ENCODE data around the gene ODF4.

DNA sequence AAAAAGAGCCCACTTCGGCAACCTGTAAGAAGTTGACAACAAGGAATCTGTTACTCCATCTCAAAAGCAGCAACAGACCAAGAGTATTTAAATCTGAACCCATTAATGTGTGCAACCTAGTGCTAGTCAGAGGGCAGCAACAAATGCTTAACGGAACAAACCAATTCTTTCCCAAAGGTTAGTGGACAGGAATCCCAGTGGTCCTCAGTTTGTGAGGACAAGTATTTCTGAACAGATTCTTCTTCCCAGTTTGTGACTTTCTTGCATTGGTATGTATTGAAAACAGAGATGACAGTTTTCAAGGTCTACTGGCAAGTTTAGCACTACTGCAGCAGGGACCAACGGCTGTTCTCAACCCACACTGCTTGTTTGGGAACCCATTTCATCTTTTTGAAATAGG, 40.4 kb downstream of the ODF4 start:
- TF ChIP-seq KLF5 (IDR thresholded peaks at IDR 0.05; ENCODE audit: partially characterized antibody) = no peak
- TF ChIP-seq POLR2A (IDR thresholded peaks at IDR 0.05; ENCODE audit: low read depth, low read length) = no peak
- TF ChIP-seq, protein P1, sequence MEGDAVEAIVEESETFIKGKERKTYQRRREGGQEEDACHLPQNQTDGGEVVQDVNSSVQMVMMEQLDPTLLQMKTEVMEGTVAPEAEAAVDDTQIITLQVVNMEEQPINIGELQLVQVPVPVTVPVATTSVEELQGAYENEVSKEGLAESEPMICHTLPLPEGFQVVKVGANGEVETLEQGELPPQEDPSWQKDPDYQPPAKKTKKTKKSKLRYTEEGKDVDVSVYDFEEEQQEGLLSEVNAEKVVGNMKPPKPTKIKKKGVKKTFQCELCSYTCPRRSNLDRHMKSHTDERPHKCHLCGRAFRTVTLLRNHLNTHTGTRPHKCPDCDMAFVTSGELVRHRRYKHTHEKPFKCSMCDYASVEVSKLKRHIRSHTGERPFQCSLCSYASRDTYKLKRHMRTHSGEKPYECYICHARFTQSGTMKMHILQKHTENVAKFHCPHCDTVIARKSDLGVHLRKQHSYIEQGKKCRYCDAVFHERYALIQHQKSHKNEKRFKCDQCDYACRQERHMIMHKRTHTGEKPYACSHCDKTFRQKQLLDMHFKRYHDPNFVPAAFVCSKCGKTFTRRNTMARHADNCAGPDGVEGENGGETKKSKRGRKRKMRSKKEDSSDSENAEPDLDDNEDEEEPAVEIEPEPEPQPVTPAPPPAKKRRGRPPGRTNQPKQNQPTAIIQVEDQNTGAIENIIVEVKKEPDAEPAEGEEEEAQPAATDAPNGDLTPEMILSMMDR (IDR thresholded peaks at IDR 0.05 in 2 of 3, conservative IDR thresholded peaks at IDR 0.05 in 1 of 3; ENCODE audit: control insufficient read depth in 2 of 3, extremely low read depth in 1 of 3, insufficient read depth in 1 of 3, low read depth in 3 of 3, low read length in 3 of 3) = no peak
- no peak for TF ChIP-seq LARP7 (IDR thresholded peaks at IDR 0.05)
- TF ChIP-seq SIN3A (IDR thresholded peaks at IDR 0.05; ENCODE audit: low read depth, low read length) = no peak
- TF ChIP-seq ZNF384 (IDR thresholded peaks at IDR 0.05; ENCODE audit: borderline replicate concordance, low read depth, low read length) = no peak
- no peak for TF ChIP-seq EZH2 (IDR thresholded peaks at IDR 0.05; ENCODE audit: borderline replicate concordance, control insufficient read depth, low read depth, low read length)
- TF ChIP-seq POLR2AphosphoS5 (IDR thresholded peaks at IDR 0.05; ENCODE audit: low read length) = no peak; the same call in 1 of the 2 replicates
- TF ChIP-seq TAF1 (IDR thresholded peaks at IDR 0.05; ENCODE audit: borderline replicate concordance, low read depth, low read length) = no peak
